ENCODE results near the gene KLHL18.
"Not testable (repeated sequence)": the region's sequence is repeated elsewhere in the genome, so short reads cannot be mapped to it uniquely, and the experiment has no call there.

The KLHL18 gene

DNA sequence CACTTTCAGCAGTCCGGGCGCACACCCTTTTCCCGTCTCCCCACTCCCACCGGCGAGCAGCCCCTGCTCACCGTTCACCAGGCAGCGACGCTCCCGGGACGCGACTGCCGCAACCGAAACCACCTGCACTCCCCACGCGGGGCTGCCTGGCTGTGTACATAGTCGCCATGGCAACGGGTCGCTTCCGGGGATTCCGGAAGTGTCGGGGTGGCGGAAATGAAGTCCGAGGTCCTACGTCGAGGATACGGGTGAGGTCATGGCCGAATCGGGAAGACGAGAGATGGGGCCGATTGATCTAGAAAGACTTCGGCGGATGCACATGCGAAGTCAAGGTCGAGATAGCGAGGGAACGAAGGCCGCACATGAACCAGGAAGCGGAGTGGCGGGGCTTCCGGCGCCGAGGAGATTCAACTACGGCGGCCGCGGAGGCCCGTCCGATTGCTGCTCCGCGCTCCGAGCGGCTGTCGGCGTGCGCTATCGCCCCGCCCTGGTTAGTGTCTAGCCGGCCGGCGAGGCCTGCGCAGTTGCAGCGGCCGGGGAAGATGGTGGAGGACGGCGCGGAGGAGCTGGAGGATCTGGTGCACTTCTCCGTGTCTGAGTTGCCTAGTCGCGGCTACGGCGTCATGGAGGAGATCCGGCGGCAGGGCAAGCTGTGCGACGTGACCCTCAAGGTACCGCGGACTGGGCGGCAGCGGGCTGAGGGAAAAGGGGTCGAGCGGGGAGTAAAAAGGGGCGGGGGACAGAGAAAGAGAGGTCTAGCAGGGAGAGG, at the start of gene KLHL18, which contains the start of gene KIF9:
Gene KLHL18, plus strand, starts transcription at position 521 of the 769 bp plus-strand sequence. Its CDS starts 22 bp downstream, at position 543.
Gene KIF9, minus strand, starts transcription at position 376 of the 769 bp plus-strand sequence. CDS start 5,425 bp downstream, outside the sequence.
- peak; percentile 90 for DNase-seq

DNA sequence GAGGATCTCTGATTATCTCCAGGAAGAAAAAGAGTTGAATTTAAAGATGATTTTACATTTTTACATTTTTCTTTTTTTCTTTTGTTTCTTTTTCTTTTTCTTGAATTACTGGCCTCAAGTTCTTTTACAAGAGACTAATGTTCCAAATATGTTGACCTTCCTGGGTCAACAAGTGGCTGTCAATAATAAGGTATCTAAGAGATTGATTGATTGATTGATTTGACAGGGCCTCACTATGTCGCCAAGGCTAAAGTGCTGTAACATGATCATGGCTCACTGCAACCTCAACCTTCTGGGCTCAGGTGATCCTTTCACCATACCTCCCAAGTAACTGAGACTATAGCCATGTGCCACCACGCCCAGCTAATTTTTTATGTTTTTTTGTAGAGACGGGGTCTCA, 44.7 kb upstream of the KLHL18 start:
- DNase-seq: no peak

DNA sequence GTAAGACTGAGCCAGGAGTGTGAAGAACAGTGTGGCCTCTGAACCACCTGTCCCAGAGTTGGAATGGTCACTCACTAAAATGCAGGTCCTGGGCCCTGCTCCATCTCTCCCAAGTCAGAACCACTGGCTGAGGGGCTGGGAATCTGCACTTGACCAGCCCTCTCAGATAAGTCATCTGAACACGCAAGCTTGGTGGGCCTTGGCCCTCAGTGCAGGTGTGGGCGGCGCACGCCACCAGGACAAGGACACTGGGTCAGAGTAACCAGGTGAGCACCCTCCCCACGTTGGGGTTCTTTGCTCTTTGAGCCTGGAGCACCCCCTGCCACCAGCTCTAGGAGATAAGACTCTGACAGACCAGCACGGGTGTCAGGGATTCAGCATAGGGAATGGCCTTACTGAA, 42.8 kb upstream of the KLHL18 start:
- no peak for DNase-seq

DNA sequence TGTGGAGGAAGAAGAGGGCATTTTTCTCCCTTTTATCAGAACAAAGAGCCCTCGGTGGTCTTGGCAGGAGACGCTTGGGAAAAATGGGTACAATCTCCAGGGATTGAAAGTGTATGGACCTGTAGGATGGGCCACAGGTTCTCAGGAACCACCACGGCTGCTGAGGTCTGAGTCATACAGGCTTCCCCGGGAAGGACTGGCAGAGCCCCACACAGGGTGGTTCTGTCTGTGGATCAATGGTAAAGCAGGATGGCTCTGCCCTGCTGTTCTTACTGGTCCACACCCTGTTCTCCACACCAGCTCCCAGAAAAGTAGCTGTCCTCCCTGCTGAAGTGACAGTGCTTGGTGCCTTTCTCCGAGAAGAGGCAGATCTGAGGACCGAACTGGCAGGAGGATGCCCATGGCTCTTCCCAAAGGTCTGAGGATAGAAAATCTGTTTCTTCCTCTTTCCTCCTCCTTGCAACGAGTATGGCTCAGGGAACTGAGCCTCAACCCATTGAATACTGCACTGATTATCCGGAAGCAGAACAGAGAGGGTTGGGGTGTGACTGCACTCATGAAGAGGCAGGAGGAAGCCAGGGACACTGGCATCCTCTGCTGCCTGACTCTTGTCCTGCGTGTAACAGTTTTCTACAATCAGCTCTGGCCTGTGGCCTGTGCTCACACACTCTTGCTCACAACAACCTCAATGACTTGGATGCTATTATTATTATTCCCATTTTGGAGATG, 39.2 kb upstream of the KLHL18 start:
- no peak for DNase-seq

DNA sequence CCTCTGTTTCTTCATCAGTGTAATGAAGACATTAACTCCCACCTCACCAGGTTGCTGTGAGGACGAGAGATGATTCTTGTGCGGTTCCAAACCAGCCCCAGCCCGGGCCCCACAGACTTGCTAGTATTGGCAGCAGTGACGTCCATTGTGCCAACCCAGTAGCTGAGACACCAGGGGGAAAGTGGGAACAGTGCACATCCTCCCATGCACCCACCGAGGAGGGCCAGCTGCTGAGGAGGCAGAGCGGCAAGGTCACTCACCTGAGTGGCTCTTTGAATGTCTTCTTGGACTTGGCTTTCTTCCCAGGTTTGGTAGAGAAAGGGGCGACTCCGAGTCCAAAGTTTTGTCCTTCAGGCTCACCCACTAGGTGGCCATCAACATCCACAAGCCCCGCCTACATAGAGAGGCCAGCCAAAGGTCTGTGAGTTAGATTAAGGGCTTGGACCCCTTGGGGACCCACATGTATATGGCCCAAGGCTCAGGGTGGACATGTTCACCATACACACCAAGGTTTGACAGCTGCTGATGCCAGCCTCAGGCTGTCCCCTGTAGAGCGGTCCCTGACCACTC, 38.1 kb upstream of the KLHL18 start:
- no peak for DNase-seq

DNA sequence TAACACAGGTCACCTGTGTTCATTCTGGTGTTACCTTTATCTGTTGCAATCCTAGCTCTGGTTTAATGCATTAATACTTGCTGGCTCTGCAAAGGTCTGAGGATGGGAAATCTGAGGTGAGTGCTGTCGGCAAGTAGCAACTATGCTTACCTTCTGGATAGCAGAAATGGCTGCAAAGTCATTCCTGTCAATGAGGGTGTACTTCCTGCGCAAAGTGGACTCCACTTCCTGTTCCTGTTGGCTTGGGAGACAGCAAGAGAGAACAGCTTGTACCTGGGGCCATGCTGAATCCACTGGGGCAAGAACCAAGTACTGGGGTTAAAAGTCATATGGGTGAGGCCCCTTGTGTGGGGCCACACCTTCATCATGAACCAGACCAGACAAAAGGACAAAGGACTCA, 37.5 kb upstream of the KLHL18 start:
- DNase-seq: no peak

DNA sequence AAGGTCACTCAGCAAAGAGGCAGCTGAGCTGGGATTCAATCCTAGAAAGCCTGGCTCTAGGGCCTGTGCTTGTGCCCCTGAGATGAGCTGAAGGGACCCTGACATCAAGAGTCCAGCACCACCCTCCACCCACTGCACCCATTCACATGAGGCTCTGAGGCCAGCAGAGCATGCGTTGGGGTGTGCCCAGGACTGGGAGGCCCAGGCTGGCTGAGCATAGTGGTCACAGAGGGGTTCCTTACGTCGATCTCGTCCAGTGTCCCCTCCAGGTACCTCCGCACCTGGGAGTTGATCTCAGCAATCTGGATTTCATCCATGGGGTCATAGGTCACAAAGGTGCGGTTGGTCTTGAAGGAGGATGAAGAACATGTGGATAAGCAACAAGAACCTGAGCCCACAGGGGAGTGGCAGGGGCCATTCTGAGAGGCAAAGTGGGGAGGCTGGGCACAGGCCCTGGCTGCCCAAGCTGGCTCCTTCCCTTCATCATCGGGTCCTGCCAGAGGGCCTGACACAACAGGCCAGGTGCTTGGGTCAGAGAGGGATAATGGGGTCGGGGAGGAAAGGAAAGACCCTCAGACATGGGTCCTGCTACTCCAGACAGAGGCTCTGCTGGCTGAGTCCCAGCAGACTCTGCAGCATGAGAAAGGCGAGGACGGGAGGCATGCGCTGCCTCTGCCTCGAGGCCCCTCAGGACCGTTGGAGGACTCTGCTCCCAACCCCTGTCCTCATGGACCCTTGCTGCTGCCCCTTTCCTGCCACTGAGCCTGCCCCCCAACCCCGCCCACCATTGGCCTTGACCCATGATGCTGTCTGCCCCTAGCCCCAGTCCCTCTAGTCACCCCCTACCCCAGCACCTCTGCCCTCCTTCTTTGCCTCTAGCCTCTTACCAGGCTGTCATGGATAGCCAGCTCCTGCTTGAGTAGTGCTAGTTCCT, 35.3 kb upstream of the KLHL18 start:
- DNase-seq: no peak

DNA sequence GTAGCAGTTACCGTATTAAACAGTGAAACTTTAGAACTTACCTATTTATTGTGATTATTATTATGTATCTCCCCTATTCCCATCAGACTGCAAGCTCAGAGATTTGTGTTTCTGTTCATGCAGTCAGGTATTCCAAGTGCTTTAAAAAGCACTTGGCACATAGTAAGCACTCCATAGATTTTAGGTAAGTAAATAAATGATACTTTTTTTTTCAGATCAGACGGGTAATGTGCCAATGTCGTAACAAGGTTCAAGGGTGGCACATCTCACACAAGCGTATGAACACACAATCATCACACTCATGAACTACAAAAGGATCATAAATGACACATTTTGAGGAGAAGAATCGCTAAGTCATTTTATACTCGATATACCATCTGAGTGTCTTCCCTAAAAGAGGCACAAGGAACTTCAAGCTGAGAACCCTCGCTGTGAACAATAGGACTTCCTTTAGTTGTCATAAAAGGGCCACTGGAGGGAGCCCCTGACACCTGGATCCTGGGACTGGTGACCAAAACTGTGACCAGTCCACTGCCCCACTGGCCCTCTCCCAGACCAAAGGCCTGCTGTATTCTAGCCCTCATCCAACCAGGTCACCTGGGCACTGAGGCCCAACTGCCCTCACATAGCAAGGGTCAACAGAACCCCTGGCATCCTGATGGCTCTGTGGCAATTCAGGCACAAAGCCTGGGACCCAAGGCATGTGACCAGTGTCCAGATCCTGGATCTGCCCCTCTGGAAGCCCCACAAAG, 32.3 kb upstream of the KLHL18 start:
- peak; percentile 31 for DNase-seq

DNA sequence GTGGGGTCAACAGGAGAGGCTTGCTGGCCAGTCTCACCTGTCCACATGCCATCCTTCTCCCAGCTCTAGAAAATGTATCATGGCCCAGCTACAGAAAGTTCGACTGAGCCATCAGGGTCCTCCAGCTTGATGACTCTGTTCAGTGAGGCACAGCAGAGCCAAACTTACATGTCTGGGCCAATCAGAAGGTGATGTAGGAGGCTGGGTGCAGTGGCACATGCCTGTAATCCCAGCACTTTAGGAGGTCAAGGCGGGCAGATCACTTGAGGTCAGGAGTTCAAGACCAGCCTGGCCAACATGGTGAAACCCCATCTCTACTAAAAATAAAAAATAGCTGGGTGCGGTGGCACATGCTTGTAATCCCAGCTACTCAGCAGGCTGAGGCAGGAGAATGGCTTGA, 31.7 kb upstream of the KLHL18 start:
- DNase-seq: not testable (repeated sequence)

DNA sequence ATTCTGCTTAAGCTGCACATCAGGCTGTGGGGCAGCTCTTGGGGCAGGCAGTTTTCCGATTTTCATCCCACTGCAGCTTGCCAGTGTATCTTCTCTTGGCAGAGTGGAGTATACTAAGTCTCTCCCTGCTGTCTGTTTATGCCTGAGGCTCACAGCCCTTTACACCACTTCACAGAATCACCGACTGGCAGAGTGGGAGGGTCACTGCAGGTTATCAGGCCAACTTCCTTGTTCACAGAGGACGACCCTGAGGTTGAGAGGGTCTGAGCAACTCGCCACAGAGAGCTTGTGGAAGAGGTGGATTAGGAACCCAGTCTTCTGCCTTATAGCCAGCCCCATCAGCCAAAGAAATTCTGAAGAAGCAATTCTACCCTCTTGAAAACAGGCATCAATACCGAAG, 31.1 kb upstream of the KLHL18 start:
- no peak for DNase-seq

DNA sequence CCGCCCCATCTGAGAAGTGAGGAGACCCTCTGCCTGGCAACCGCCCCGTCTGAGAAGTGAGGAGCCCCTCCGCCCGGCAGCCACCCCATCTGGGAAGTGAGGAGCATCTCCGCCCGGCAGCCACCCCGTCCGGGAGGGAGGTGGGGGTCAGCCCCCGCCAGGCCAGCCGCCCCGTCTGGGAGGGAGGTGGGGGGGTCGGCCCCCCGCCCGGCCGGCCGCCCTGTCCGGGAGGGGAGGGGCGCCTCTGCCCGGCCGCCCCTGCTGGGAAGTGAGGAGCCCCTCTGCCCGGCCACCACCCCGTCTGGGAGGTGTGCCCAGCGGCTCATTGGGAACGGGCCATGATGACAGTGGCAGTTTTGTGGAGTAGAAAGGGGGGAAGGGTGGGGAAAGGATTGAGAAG, 26.4 kb upstream of the KLHL18 start:
- DNase-seq: not testable (repeated sequence)

DNA sequence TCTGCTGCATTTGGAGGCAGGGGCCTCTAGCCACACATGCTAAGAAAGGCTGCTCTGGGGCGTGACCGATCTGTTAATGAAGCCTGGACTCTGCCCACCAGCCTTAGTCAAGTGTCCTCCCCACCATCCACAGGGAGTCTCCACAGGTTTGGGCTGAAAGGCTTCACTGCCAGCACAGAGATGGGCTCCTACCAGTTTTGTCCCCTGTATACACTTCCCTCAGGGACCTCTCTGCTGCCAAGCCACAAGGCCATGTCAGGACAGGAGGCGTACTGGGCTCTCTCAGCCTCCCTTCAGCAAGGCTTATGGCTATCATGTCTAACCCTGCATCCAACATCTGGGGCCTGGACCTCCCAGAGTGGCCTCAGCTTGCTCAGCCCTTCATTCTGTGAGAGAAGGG, 23.6 kb upstream of the KLHL18 start:
- DNase-seq: no peak

DNA sequence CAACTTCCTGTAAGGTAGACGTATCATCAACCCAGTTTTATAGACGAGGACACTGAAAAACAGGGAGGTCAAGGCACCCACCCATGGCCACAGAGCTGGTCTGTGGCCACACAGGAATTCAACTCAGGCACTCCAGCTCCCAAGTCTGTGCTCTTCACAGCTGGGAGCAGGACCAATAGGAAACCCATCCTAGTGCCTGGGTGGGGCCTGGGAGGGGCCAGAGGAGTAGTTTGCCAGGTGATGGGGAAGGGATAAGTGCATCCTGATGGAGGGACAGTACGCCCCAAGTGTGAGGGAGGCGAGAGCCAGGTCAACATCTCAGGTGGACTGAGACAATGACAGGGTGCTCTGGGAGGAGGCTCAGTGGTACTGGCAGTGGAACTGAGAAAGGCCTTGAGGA, 22.1 kb upstream of the KLHL18 start:
- no peak for DNase-seq

DNA sequence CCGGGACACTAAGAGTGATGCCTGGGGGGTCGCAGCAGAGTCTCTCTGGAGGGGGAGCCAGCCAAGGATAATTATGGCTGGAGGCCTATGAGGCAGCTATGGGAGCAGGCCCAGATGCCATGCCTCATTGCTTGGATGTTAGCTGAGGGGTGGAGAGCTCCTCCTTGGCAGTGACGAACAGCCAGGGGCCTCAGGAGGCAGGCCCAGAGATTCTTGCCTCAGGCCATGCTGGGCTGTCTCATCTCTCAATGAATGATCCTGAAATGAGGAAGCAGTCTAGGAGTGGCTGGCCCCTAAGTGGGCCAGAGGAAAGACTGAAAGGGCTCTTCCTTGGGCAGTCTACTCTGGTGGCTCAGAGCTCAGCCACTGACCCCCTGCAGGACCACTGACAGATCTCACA, 21.4 kb upstream of the KLHL18 start:
- DNase-seq: no peak

DNA sequence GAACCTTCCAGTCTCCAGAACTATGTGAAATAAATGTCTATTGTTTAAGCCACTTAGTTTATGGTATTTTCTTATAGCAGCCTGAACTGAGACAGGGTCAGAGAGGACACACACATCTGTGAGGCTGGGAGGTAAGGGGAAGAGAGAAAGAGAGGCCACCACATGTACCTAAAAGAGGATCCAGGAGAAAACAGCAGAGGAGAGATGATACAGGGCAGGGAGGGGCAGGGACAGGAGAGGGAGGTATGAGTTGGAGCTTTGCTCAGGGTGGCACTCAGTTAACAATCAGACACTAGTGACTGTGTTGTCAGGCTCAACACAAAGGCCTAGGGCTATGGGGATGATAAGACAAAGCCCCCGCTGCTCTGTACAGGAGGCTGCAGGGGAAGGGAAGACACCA, 17.7 kb upstream of the KLHL18 start:
- no peak for DNase-seq

DNA sequence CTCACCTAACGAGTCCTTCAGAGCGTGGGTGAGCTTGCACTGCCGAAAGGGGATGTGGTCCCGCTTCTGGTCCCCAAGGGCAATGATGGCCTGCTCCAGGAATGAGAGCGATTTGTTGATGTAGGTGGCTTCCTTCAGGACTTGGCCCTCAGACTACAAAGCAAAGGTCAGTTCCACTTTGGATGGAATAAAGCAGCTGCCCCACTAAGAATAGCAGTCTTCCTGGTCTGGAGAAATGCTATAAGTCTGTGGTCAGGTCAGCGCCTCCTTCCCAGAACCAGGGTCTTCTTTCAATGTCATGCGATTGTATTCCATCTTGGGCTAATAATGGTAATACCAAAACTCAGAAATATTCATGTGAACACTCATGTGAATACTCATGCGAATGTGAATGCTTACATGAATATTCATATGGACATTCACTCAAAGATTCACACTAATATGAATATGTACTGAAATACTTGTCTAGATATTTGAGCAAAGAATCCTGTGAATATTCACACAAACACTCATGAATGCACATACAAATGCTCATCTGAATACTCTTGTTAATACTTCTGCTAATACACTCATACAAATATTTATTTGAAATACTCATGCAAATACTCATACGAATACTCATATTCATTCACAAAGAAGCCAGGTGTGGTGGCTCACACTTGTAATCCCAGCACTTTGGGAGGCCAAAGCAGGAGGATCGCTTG, 16.9 kb upstream of the KLHL18 start:
- no peak for DNase-seq

DNA sequence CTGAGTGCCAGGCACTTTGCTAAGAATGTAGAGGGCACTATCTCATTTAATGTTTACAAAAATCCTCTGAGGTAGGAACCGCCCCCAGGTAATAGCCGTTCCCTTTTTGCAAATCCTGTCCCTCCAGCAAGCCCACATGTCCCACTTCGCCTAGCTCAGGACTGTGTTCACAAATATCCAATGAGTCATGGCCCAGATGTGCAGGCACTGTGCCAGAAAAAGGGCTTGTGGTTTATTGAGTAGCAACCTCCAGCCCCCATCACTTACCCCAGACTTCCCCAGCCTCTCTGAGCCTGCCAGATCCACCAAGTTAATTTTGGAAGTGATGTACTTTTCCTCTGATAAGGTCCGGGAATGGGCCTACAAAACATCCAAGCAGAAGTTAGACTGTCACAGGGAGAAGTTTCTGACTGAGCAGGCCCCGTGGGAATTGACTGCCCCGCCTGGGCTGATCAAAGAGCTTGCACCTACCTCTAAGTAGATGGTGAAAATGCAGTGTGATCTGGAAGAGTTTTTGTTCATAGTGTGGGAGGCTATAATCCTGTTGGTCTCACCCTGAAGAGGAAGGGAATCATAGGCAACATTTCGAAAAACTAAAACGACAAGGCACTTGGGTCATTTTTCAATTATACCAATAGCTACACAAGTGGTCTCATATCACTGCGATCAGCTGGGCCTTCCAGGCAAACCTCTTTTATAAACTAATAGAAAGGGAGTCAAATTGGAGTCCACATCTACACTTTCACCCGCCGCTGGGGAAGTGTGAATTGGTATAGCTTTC, 15.8 kb upstream of the KLHL18 start:
- DNase-seq: peak; percentile 25

DNA sequence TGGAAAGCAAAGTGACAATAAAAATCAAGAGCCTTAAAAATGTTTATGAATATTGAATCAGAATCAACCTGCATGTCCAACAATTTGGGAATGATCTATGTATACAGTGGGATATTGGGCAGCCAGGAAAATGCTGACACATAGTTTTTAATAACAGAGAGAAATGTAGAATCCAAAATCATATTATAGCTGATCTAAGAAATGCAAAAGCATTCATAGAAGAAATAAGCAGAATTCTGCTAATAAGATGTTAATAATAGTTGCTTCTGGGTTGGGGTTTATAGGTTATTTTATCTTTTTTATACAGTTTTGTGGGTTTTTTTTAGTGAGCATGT, 15.3 kb upstream of the KLHL18 start:
- no peak for DNase-seq

DNA sequence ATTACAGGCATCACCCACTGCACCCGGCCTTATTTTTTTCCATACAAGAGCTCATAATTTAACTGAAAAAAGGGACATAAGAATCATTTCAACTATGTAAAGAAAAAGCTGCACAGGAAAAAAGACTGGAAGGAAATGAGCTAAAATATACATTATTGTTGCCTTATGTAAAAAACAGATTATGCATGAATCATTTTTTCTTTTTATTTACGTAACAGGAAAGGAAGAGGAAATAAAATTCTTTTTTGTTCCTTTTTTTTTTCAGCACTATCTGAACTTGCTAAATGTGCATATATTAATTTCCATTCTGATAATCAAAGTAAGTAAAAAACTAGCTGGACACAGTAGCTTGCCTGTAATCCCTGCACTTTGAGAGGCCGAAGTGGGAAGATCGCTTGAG, 12.2 kb upstream of the KLHL18 start:
- no peak for DNase-seq

DNA sequence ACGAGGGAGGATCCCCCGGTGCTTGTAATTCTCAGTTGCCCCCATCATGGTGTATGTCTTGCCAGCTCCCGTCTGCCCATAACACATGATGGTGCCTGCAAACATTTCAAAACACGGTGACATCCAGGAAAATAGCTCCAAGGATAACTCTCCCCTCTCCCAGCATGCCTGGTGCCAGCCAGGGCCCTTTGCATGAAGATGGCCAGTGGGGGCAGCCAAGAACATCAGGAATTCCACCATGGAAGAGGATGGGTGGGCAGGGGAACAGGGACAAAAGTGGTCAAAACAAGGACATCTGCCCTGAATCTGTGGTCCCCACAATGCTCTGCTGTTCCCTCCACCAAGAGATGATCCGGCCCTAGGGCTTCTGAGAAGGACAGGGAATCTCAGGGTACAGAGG, 9.2 kb upstream of the KLHL18 start:
- DNase-seq: no peak

DNA sequence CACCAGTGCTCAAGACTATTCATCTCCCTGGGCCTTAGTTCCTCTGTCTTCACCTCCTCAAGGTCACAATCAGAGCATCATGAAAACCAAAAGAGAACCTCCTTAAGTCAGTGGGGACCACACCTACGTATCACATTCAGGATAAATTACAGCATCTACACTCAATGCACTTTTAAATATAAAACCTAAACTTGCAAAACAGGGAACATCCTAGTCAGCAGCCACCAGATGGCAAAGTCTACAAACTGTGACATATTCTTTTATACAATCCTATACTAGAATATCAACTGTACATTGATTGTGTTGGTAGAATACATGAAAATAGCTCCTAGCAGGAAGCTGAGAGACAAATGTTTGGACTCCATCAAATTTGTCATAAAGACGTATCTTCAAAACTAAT, 8.1 kb upstream of the KLHL18 start:
- DNase-seq: no peak
